H9 (cell line): Measurements from ENCODE around the gene MAPKAP1. TPM values are rescaled to one million over a fixed set of nuclear protein-coding genes. Genes with fewer than 3 reads are reported as not detected.

Source experiments
- DNase-seq: peaks from one replicate; pipeline ENCODE4 v3.0.0-alpha.2; 2017
- H2AFZ ChIP-seq: one replicate; pipeline ENCODE4 v1.6.1; 2013; ENCODE audit warnings: mild to moderate bottlenecking, low read length, control low read depth, moderate library complexity
- H2AK5ac ChIP-seq: 2 replicates; pipeline ENCODE4 v1.6.1; 2013; ENCODE audit warnings: low read length, control low read depth, mixed read lengths; ENCODE audit not compliant: insufficient read length
- H2BK120ac ChIP-seq: one replicate; pipeline ENCODE4 v1.6.1; 2013; ENCODE audit warnings: low read depth, mild to moderate bottlenecking, low read length, control low read depth, inconsistent platforms; ENCODE audit not compliant: poor library complexity, severe bottlenecking
- H2BK12ac ChIP-seq: 2 replicates; pipeline ENCODE4 v1.6.1; 2013; ENCODE audit warnings: low read length, control low read depth, mixed read lengths, low read depth; ENCODE audit not compliant: insufficient read length
- H2BK15ac ChIP-seq: 2 replicates; pipeline ENCODE4 v1.6.1; 2013; ENCODE audit warnings: low read depth, low read length, control low read depth
- H2BK20ac ChIP-seq: one replicate; pipeline ENCODE4 v1.6.1; 2013; ENCODE audit warnings: low read depth, mild to moderate bottlenecking, low read length, control low read depth, inconsistent platforms; ENCODE audit not compliant: poor library complexity, severe bottlenecking
- H2BK5ac ChIP-seq: 2 replicates; pipeline ENCODE4 v1.6.1; 2013; ENCODE audit warnings: low read length, control low read depth, mixed read lengths; ENCODE audit not compliant: insufficient read length
- H3K14ac ChIP-seq: 2 replicates; pipeline ENCODE4 v1.6.1; 2013; ENCODE audit warnings: low read length, control low read depth; ENCODE audit not compliant: insufficient read depth
- H3K18ac ChIP-seq: 2 replicates; pipeline ENCODE4 v1.6.1; 2013; ENCODE audit warnings: low read depth, mild to moderate bottlenecking, mixed read lengths, low read length, control low read depth; ENCODE audit not compliant: insufficient read length
- H3K23ac ChIP-seq: 2 replicates; pipeline ENCODE4 v1.6.1; 2013; ENCODE audit warnings: low read length, control low read depth, mixed read lengths, low read depth; ENCODE audit not compliant: insufficient read length
- H3K23me2 ChIP-seq: 2 replicates; pipeline ENCODE4 v1.6.1; 2013; ENCODE audit warnings: low read depth, mild to moderate bottlenecking, mixed read lengths, low read length, control low read depth; ENCODE audit not compliant: insufficient read length, poor library complexity, severe bottlenecking
- H3K27ac ChIP-seq: 2 replicates; pipeline ENCODE4 v1.5.1; 2013; ENCODE audit warnings: low read length, control low read depth, mixed read lengths, low read depth; ENCODE audit not compliant: insufficient read length
- H3K27me3 ChIP-seq: 2 replicates; pipeline ENCODE4 v1.6.1; 2013; ENCODE audit warnings: low read length, control low read depth, inconsistent platforms; ENCODE audit not compliant: insufficient read depth
- H3K4ac ChIP-seq: 2 replicates; pipeline ENCODE4 v1.6.1; 2013; ENCODE audit warnings: low read depth, mild to moderate bottlenecking, control low read depth, inconsistent platforms, low read length, moderate library complexity
- H3K4me1 ChIP-seq: 2 replicates; pipeline ENCODE4 v1.6.1; 2013; ENCODE audit warnings: low read length, control low read depth, inconsistent platforms; ENCODE audit not compliant: insufficient read depth
- H3K4me2 ChIP-seq: 2 replicates; pipeline ENCODE4 v1.6.1; 2013; ENCODE audit warnings: low read length, control low read depth, mixed read lengths; ENCODE audit not compliant: insufficient read length, insufficient read depth
- H3K56ac ChIP-seq: 2 replicates; pipeline ENCODE4 v1.6.1; 2013; ENCODE audit warnings: low read depth, mild to moderate bottlenecking, mixed read lengths, low read length, control low read depth; ENCODE audit not compliant: insufficient read length
- H3K79me1 ChIP-seq: 2 replicates; pipeline ENCODE4 v1.6.1; 2013; ENCODE audit warnings: low read depth, mild to moderate bottlenecking, moderate library complexity, low read length, control low read depth, inconsistent platforms; ENCODE audit not compliant: insufficient read depth, poor library complexity, severe bottlenecking
- H3K79me2 ChIP-seq: 2 replicates; pipeline ENCODE4 v1.6.1; 2013; ENCODE audit warnings: low read length, control low read depth, inconsistent platforms; ENCODE audit not compliant: insufficient read depth
- H3K9ac ChIP-seq: 2 replicates; pipeline ENCODE4 v1.6.1; 2013; ENCODE audit warnings: low read length, control low read depth, mixed read lengths; ENCODE audit not compliant: insufficient read length; ENCODE audit errors: extremely low read depth
- H3K9me3 ChIP-seq: one replicate; pipeline ENCODE4 v1.6.1; 2013; ENCODE audit warnings: low read depth, low read length, inconsistent platforms; ENCODE audit not compliant: control insufficient read depth
- H3T11ph ChIP-seq: one replicate; pipeline ENCODE4 v1.6.1; 2013; ENCODE audit warnings: mild to moderate bottlenecking, low read length, control low read depth, inconsistent platforms
- H4K20me1 ChIP-seq: one replicate; pipeline ENCODE4 v1.6.1; 2013; ENCODE audit not compliant: control insufficient read depth, insufficient read length, insufficient read depth
- H4K5ac ChIP-seq: 2 replicates; pipeline ENCODE4 v1.6.1; 2013; ENCODE audit warnings: low read depth, mild to moderate bottlenecking, mixed read lengths, low read length, control low read depth; ENCODE audit not compliant: insufficient read length
- H4K8ac ChIP-seq: replicated peaks from 2 replicates; pipeline ENCODE4 v1.6.1; 2013; ENCODE audit warnings: low read length, control low read depth, mixed read lengths, low read depth; ENCODE audit not compliant: insufficient read length
- H4K91ac ChIP-seq: 2 replicates; pipeline ENCODE4 v1.6.1; 2013; ENCODE audit warnings: low read depth, mild to moderate bottlenecking, moderate library complexity, mixed read lengths, low read length, control low read depth; ENCODE audit not compliant: insufficient read length
- H3K27ac Mint-ChIP-seq, 3 experiments: 2 replicates in 2 of 3; 3 replicates in 1 of 3; pipeline ENCODE4 v1.8.0; 2020 to 2021; ENCODE audit warnings: mixed read lengths in 3 of 3, mild to moderate bottlenecking in 1 of 3, moderate library complexity in 1 of 3
- H3K27me3 Mint-ChIP-seq: 2 replicates; pipeline ENCODE4 v1.8.0; 2021; ENCODE audit warnings: low read depth, mild to moderate bottlenecking, moderate library complexity, mixed read lengths
- H3K36me3 Mint-ChIP-seq, 3 experiments: 2 replicates in 2 of 3; 3 replicates in 1 of 3; pipeline ENCODE4 v1.8.0; 2020 to 2021; ENCODE audit warnings: low read depth in 3 of 3, mixed read lengths in 3 of 3; ENCODE audit not compliant: insufficient read depth in 1 of 3
- H3K4me1 Mint-ChIP-seq, 2 experiments: 2 replicates each; pipeline ENCODE4 v1.8.0; 2020; ENCODE audit warnings: mixed read lengths in 2 of 2
- H3K4me3 Mint-ChIP-seq, 2 experiments: 2 replicates in 1 of 2; 3 replicates in 1 of 2; pipeline ENCODE4 v1.8.0; 2020 to 2021; ENCODE audit warnings: mild to moderate bottlenecking in 2 of 2, mixed read lengths in 2 of 2, moderate library complexity in 1 of 2
- H3K9me3 Mint-ChIP-seq, 2 experiments: 2 replicates in 1 of 2; 3 replicates in 1 of 2; pipeline ENCODE4 v1.8.0; 2020; ENCODE audit warnings: mild to moderate bottlenecking in 2 of 2, mixed read lengths in 2 of 2, moderate library complexity in 1 of 2
- WGBS: extraction: QIAGEN DNeasy Blood & Tissue Kit; methylation state at CpG from one replicate; pipeline ENCODE4 v1.1.7; 2013; ENCODE audit warnings: missing lambda C conversion rate, low lambda C conversion rate, mixed read lengths; ENCODE audit not compliant: insufficient read length; ENCODE audit errors: extremely low coverage; 5-methylcytosine and 5-hydroxymethylcytosine counted together
- total RNA-seq: library from RNA; stranded (reverse); gene quantifications from 2 replicates; pipeline ENCODE4 v1.2.1, GENCODE V29; 2021
- TF ChIP-seq, protein P1 (sequence below): fragments of 200-600 bp; sonication (generic); conservative IDR thresholded peaks from 3 replicates; pipeline ENCODE4 v1.8.0; 2021; ENCODE audit warnings: antibody characterized with exemption, mild to moderate bottlenecking

MAPKAP1 gene
- total RNA-seq, 1 experiment from 2014 or later = 97.0 TPM

DNA sequence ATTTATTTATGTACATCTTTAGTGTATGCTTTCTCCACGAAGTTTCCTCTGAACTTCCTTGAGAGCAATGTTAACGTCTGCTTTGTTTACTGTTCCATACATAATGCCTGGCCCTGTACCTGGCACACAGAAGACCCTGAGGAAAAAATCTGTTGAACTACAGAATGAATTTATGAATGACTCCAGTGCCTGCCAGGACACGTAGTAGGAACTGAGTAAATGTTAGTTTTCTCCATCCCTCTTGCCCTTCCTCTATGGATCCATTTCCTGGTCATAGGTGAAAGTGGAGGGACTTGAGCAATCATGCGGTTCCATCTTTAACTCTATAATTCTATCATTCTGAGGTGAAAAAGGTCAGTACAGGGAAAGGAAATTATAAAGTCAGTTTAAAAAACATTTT lies 117.7 kb downstream of the MAPKAP1 start:
- H3K27ac ChIP-seq = no peak overlapping the region
- WGBS = no CpG with 5 or more reads among the region's 4 CpGs
- H2BK15ac ChIP-seq = no peak overlapping the region
- H3K9me3 ChIP-seq = no peaks in the 10 kb centered on the region
- no peak overlapping the region for H2AK5ac ChIP-seq
- H4K20me1 ChIP-seq = no peaks in the 10 kb centered on the region
- peaks cover 3% of the 10 kb centered on the region for H3K4me1 ChIP-seq
- no peak overlapping the region for H3K9ac ChIP-seq
- no peak overlapping the region for H3K56ac ChIP-seq
- no peak overlapping the region for H3T11ph ChIP-seq
- H3K27me3 Mint-ChIP-seq = 0 out of 2 replicates have a peak, but pooled peaks cover 1% of the 10 kb centered on the region
- H2BK12ac ChIP-seq = no peak overlapping the region
- H3K79me2 ChIP-seq = peaks cover 2% of the 10 kb centered on the region; the same call in 1 of the 2 replicates
- peaks cover 0 to 4% (median 3%) of the 10 kb centered on the region in 3 experiments; a peak in 1 of 7 replicates for H3K36me3 Mint-ChIP-seq
- TF ChIP-seq, protein P1, sequence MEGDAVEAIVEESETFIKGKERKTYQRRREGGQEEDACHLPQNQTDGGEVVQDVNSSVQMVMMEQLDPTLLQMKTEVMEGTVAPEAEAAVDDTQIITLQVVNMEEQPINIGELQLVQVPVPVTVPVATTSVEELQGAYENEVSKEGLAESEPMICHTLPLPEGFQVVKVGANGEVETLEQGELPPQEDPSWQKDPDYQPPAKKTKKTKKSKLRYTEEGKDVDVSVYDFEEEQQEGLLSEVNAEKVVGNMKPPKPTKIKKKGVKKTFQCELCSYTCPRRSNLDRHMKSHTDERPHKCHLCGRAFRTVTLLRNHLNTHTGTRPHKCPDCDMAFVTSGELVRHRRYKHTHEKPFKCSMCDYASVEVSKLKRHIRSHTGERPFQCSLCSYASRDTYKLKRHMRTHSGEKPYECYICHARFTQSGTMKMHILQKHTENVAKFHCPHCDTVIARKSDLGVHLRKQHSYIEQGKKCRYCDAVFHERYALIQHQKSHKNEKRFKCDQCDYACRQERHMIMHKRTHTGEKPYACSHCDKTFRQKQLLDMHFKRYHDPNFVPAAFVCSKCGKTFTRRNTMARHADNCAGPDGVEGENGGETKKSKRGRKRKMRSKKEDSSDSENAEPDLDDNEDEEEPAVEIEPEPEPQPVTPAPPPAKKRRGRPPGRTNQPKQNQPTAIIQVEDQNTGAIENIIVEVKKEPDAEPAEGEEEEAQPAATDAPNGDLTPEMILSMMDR = no peak
- no peak overlapping the region for H3K4ac ChIP-seq
- no peak for DNase-seq
- no peak overlapping the region for H3K27ac Mint-ChIP-seq
- H4K91ac ChIP-seq = no peak overlapping the region
- H3K9me3 Mint-ChIP-seq = no peaks in the 10 kb centered on the region
- no peak overlapping the region for H3K4me2 ChIP-seq
- H3K27me3 ChIP-seq = no peaks in the 10 kb centered on the region
- H3K14ac ChIP-seq = no peak overlapping the region
- peaks cover 8% of the 10 kb centered on the region for H3K79me1 ChIP-seq
- H2BK20ac ChIP-seq = no peak overlapping the region
- no peak overlapping the region for H4K5ac ChIP-seq
- peaks cover 13 to 19% of the 10 kb centered on the region in 2 experiments for H3K4me1 Mint-ChIP-seq
- no peak overlapping the region for H3K23ac ChIP-seq
- no peak overlapping the region for H4K8ac ChIP-seq
- H3K4me3 Mint-ChIP-seq = no peak overlapping the region
- H3K23me2 ChIP-seq = no peaks in the 10 kb centered on the region
- no peak overlapping the region for H3K18ac ChIP-seq
- no peak overlapping the region for H2AFZ ChIP-seq
- no peak overlapping the region for H2BK120ac ChIP-seq
- H2BK5ac ChIP-seq = no peak overlapping the region
